DMS114 treated with DMSO at 0.1 percent for 48 hours (cell line): ENCODE measurements around the gene NOSTRIN.
A peak's percentile ranks its signal among the peaks of the same experiment; 100 is the strongest.
"Not testable (repeated sequence)": the region's sequence is repeated elsewhere in the genome, so short reads cannot be mapped to it uniquely, and the experiment has no call there.

ENCODE experiments used
- DNase-seq: peaks from one replicate; lab custom pipeline; 2025; ENCODE audit not compliant: unreplicated experiment; lab: John Stamatoyannopoulos, UW

Gene NOSTRIN, protein sequence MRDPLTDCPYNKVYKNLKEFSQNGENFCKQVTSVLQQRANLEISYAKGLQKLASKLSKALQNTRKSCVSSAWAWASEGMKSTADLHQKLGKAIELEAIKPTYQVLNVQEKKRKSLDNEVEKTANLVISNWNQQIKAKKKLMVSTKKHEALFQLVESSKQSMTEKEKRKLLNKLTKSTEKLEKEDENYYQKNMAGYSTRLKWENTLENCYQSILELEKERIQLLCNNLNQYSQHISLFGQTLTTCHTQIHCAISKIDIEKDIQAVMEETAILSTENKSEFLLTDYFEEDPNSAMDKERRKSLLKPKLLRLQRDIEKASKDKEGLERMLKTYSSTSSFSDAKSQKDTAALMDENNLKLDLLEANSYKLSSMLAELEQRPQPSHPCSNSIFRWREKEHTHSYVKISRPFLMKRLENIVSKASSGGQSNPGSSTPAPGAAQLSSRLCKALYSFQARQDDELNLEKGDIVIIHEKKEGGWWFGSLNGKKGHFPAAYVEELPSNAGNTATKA

GRCh38 chr2:168801961-168802858 lies at the start of gene NOSTRIN:
Gene NOSTRIN, plus strand, starts transcription at chr2:168802637. Its CDS starts 10 bp downstream, at chr2:168802647.
- no peak for DNase-seq

DNA sequence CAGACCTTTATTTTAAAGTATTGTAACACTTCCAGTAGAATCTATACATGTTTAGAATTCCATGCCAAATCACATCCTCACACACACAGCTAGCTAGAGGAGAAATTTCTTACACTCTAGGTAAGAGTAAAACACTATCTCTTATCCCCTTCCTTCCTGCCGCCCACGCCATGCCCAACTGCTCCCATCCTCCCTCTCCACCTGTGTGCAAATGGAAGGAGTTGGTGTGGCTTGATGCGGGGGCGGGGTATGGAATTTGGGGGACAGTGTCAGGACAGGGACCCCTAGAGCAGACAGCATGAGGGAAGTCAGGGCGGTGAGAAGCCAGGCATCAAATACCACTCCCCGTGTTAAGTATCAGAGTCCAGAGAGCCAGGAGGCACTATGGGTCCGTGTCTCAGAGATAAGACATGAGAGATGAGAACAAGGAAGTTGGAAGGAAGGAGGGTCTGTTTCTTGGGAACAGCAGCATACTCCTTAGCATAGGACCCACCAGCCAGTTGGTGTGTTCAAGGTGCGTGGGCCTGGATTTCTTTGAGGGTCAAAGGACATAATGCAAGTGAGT lies 48.6 kb upstream of the NOSTRIN start:
- DNase-seq = no peak

DNA sequence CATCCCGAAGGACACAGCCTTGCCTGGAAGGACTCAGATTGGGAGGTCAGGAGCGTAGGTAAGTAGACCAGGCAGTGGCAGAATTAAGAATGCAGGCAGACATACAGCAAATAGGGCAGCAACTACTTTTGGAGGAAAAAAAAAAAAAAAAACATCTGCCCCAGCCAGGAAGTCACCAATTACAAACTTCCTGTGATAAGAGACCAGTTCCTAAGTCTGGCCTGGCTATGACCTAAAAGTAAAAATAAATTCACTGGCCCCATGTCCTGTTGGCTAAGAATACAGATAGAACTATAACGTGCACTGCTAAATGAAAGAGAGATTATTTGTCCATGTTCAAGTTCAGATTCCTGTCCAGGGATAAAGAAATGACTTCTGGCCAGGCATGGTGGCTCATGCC lies 45.2 kb upstream of the NOSTRIN start:
- no peak for DNase-seq

- DNase-seq = peak; percentile 3
These were observed 43.2 kb upstream of the NOSTRIN start for GRCh38 chr2:168758970-168759820.

DNA sequence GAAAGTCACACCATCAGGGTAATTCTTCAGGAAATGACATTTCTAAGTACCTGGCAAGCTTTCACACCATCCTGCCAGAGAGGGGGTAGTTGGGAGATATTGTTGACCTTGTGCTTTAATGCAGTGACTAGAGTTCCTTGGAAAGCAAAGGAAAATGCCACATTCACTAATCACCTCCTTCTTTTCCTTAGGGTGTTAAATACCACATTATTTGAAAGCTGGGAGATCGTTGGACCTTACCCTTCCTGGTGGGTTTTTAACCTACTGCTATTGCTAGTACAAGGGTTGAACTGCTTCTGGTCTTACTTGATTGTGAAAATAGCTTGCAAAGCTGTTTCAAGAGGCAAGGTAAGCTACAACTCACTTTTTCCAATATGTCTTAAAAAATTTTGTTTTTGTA lies 37.0 kb upstream of the NOSTRIN start:
- DNase-seq = no peak

DNA sequence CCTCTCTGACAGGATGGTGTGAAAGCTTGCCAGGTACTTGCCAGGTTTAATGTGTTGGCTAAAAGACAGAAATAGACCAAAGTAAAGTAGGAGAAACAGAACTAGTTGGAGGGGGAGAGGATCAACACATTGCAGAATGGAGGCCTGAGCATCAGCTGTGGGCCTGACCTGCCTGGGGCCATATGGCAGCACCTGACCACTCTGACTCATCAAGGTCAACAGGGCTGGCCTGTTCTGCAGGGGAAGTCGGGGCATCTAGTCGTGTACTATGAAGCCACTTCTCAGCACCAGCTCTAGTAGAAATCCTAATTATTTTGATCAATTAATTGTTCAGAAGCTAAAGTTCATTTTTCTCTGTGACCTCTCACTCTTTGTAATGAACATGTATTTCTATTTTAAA lies 35.8 kb upstream of the NOSTRIN start:
- DNase-seq = no peak

DNA sequence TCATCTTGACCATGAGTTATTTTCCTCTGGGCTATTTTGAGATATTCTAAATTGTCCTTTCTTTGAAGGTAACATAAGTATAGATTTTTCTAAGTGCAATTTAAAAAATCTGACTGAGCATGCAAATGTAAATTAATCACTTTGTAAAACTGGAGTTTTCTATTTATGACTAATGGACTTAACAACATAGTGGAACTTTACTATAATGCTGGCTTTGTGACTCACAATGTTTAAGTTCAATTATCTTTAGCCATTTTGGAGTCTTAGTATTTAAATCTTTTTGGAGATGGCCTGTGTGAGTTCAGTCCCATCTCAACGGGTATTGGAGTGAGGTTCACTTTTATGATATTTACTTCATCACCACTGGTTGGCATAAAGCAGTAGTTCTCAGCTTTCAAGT lies 35.2 kb upstream of the NOSTRIN start:
- no peak for DNase-seq

DNA sequence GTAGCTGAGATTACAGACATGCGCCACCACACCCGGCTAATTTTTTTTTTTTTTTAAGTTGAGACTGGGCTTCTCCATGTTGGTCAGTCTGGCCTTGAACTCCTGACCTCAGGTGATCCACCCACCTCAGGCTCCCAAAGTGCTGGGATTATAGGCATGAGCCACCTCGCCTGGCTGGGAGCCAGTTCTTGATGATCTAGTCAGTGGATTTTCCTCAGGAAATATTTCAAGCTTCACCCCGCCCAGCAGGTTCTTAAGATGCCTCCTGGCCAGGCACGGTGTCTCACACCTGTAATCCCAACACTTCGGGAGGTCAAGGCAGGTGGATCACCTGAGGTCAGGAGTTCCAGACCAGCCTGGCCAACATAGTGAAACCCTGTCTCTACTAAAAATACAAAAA lies 34.1 kb upstream of the NOSTRIN start:
- DNase-seq = not testable (repeated sequence)

- no peak for DNase-seq
These were observed 31.6 kb upstream of the NOSTRIN start for GRCh38 chr2:168770796-168771195.

DNA sequence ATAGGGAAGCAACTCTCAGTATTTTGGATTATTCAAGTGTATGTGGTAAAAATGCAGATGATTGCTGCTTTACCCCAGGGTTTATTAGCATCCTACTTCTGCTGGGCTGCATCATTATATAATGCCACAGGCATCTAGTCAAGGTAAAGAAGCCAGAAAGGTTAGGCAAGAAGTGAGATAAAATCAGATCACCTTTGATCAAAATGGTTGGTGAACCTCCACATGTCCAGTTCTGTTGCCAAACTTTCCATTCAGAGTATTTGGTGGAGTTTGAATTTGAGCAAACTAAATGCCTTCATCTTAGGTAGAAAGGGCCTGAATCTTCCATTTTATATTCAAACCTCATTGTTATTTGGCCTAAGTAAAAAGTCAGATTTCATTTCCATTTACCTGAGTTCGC lies 29.7 kb upstream of the NOSTRIN start:
- DNase-seq = no peak

DNA sequence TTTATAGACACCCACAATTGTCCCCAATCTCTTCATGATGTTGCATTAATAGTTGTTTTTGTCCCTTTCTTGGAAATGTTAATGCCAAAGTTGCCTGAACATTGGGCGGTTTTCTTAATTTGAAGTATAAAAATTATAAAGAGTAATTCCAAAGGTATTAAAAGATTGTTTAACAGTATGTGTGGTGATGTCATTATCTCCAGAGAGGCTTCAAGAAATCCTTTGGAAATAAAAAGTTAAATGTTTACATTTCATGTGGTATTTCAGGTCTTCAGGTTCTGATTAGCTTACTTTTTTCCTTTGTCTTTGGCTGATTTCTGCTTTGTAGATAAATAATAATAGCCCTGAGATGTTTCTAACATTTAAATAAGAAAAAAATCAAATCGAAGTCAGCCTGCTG lies 29.3 kb upstream of the NOSTRIN start:
- no peak for DNase-seq

DNA sequence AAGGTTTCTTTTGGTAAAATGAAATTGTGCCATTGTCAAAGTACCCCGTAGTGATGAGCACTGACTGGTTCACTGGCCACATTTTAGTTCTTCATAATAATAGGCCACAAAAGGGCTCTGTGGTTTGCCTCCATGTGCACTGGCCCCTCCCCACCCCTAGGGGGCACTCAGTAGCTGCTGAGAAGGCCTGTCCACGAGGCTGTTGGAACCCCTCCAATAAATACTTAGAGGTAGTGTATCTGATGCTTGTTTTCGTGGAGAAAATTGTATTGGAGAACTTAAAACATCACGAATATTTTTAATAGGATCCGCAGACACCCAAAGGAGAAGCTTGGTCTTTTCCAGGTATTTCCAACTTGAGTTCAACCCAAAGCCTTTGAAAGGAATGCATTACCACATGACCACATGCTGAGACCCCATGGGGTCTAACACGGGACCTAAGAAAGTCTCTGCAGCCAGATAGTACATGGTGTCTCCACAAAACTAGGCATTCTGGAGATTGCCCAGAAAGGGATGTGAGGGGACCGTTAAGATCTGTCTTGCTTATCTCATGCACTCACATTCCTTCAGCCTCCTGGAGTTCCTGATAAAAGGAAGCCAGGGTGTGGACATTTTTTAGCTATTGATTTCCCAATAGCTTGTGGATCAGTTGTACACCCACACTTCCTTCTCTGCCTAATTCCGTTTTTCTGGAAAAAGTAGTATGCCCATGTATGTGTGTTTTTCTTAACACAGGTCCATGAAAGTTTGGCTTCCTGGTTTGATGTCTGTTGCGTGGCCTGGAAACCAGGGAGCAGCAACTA lies 28.5 kb upstream of the NOSTRIN start:
- DNase-seq = no peak

DNA sequence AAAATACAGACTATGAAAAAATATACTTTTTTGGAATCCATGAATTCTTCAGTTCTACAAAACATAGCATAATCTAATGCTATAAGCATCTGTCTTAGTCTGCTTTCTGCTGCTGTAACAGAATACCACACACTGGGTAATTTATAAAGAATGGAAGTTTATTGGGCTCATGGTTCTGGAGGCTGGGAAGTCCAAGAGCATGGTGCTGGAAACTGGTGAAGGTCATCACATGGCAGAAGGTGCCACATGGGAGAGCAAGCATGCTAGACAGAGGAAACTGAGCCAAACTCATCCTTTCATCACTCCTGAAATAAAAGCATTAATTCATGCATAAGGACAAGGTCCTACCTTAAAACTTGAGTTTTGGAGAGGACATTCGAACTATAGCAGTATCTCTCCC lies 26.6 kb upstream of the NOSTRIN start:
- no peak for DNase-seq

DNA sequence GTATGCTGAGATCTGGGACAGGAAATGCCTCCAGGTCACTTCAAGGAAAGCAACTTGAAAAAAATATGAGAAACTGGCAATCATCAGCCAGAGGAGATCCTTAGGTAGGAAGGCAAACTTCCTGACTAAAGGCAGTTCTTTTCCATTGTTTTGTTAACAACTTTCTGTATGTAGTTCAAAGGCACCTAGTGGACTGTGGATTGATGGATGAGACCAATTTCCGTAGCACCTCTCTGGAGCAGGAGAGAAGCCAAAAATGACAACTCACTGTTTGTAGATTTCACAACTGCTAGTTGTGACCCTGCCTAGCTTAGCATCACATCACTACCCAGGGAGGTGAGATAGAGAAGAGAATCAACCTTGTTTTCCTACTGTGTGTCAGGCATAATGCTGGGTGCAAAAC lies 21.8 kb upstream of the NOSTRIN start:
- DNase-seq = no peak

- no peak for DNase-seq
These were observed 21.1 kb upstream of the NOSTRIN start for GRCh38 chr2:168781191-168781817.

GRCh38 chr2:168782271-168782670 lies 20.2 kb upstream of the NOSTRIN start:
- no peak for DNase-seq

GRCh38 chr2:168784993-168785392 lies 17.4 kb upstream of the NOSTRIN start:
- no peak for DNase-seq

- no peak for DNase-seq
These were observed 15.2 kb upstream of the NOSTRIN start for GRCh38 chr2:168787098-168787781.
